Nephron progenitor cell (in vitro differentiated cells): ENCODE results near the gene GSE1.
A peak's percentile ranks its signal among the peaks of the same experiment; 100 is the strongest.

Experiments
- DNase-seq: peaks from one replicate; pipeline ENCODE4 v3.0.0; 2021
- H3K27ac Mint-ChIP-seq: 2 replicates; pipeline ENCODE4 v1.8.0; 2021; ENCODE audit warnings: mild to moderate bottlenecking, moderate library complexity, mixed read lengths
- H3K27me3 Mint-ChIP-seq: 2 replicates; pipeline ENCODE4 v1.8.0; 2021; ENCODE audit warnings: mild to moderate bottlenecking, low read depth, mixed read lengths; ENCODE audit not compliant: poor library complexity
- H3K36me3 Mint-ChIP-seq: 2 replicates; pipeline ENCODE4 v1.8.0; 2021; ENCODE audit warnings: low read depth, mixed read lengths
- H3K4me1 Mint-ChIP-seq: 2 replicates; pipeline ENCODE4 v1.8.0; 2021; ENCODE audit warnings: mixed read lengths
- H3K4me3 Mint-ChIP-seq: 2 replicates; pipeline ENCODE4 v1.8.0; 2021; ENCODE audit warnings: mild to moderate bottlenecking, moderate library complexity, mixed read lengths
- H3K9me3 Mint-ChIP-seq: 2 replicates; pipeline ENCODE4 v1.8.0; 2021; ENCODE audit warnings: mild to moderate bottlenecking, moderate library complexity, mixed read lengths
- TF ChIP-seq, protein P1 (sequence below): fragments of 200-600 bp; sonication (generic); IDR thresholded peaks from 2 replicates; pipeline ENCODE4 v1.5.0; 2021; ENCODE audit warnings: antibody characterized with exemption

Gene GSE1

GRCh38 chr16:85648070-85648714 is 35.1 kb downstream of the GSE1 start:
- TF ChIP-seq, protein P1, sequence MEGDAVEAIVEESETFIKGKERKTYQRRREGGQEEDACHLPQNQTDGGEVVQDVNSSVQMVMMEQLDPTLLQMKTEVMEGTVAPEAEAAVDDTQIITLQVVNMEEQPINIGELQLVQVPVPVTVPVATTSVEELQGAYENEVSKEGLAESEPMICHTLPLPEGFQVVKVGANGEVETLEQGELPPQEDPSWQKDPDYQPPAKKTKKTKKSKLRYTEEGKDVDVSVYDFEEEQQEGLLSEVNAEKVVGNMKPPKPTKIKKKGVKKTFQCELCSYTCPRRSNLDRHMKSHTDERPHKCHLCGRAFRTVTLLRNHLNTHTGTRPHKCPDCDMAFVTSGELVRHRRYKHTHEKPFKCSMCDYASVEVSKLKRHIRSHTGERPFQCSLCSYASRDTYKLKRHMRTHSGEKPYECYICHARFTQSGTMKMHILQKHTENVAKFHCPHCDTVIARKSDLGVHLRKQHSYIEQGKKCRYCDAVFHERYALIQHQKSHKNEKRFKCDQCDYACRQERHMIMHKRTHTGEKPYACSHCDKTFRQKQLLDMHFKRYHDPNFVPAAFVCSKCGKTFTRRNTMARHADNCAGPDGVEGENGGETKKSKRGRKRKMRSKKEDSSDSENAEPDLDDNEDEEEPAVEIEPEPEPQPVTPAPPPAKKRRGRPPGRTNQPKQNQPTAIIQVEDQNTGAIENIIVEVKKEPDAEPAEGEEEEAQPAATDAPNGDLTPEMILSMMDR, result no peak
- H3K9me3 Mint-ChIP-seq, result no peaks in the 10 kb centered on the region
- no peak for DNase-seq
- peaks cover 3% of the 10 kb centered on the region for H3K27me3 Mint-ChIP-seq
- H3K27ac Mint-ChIP-seq, result no peak overlapping the region
- peaks cover 14% of the 10 kb centered on the region for H3K36me3 Mint-ChIP-seq
- peaks cover 34% of the 10 kb centered on the region for H3K4me1 Mint-ChIP-seq
- H3K4me3 Mint-ChIP-seq, result no peak overlapping the region

DNA sequence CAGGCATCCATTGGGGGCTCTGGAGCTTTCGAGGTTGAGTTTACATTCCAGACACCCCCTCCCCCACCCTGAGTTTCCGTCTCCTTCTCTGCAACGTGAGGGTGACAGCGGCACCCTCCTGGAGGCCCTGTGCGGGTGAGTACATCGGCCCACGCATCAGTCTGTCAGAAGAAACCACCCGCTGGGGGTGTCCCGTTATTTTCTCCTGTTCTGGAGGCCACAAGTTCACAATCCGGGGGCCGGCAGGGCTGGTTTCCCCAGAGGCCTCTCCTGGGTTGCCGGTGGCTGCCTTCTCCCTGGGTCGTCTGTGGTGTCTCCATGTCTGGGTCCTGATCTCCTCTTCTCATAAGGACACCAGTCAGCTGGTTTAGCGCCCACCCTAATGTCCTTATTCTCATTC is 35.7 kb downstream of the GSE1 start:
- Mint-ChIP-seq H3K36me3 (peaks cover 14% of the 10 kb centered on the region), H3K9me3 (no peaks in the 10 kb centered on the region), H3K27me3 (peaks cover 3% of the 10 kb centered on the region), H3K4me3 (peak overlapping the region; percentile 20), H3K4me1 (peaks cover 34% of the 10 kb centered on the region), H3K27ac (peak overlapping the region; percentile 84)
- no peak for DNase-seq
- TF ChIP-seq, protein P1, result no peak

- no peak overlapping the region for H3K27ac Mint-ChIP-seq
Measured at GRCh38 chr16:85649411-85650134, 36.5 kb downstream of the GSE1 start.

DNA sequence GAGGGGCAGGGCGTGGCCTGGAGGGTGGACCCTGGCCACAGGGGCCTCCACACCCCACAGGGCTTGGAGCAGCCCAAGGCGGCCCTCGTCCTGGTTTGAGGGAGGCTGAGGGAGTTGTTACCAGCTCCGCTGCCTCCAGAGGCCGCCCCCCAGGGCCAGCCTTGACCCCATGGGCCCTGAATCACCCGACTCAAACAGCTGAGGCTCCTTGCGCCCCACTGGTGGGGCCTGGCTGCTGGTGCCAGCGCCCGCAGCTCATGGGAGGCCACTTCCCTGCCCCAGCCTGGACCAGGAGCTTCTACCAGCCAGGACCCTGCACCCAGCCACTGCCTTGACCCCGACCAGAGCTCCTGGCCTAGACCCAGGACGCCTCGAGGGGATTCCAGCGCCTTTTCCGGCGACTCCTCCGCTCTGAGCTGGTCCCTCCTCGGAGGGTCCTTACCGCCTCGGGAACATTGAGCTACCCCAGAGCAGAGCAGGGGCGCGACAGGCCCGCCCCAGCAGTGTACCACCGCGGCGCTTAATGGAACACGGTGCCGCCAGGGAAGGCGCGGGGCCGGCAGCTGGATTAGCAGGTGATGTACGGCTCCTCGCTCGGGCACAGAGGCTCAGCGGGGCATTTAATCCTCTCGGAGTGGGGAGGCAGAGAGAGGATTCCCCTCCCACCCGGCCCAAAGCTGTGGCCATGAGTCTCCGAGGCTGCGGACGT is 37.2 kb downstream of the GSE1 start:
- peaks cover 3% of the 10 kb centered on the region for H3K27me3 Mint-ChIP-seq
- TF ChIP-seq, protein P1, result no peak
- no peaks in the 10 kb centered on the region for H3K9me3 Mint-ChIP-seq
- no peak overlapping the region for H3K27ac Mint-ChIP-seq
- DNase-seq, result no peak
- peaks cover 30% of the 10 kb centered on the region for H3K4me1 Mint-ChIP-seq
- peaks cover 14% of the 10 kb centered on the region for H3K36me3 Mint-ChIP-seq
- no peak overlapping the region for H3K4me3 Mint-ChIP-seq

More at GRCh38 chr16:85649411-85650134, 36.5 kb downstream of the GSE1 start:
- H3K4me1 Mint-ChIP-seq, result peaks cover 30% of the 10 kb centered on the region
- DNase-seq, result no peak
- TF ChIP-seq, protein P1, result no peak
- H3K9me3 Mint-ChIP-seq, result no peaks in the 10 kb centered on the region
- H3K4me3 Mint-ChIP-seq, result no peak overlapping the region
- peaks cover 3% of the 10 kb centered on the region for H3K27me3 Mint-ChIP-seq
- peaks cover 14% of the 10 kb centered on the region for H3K36me3 Mint-ChIP-seq

DNA sequence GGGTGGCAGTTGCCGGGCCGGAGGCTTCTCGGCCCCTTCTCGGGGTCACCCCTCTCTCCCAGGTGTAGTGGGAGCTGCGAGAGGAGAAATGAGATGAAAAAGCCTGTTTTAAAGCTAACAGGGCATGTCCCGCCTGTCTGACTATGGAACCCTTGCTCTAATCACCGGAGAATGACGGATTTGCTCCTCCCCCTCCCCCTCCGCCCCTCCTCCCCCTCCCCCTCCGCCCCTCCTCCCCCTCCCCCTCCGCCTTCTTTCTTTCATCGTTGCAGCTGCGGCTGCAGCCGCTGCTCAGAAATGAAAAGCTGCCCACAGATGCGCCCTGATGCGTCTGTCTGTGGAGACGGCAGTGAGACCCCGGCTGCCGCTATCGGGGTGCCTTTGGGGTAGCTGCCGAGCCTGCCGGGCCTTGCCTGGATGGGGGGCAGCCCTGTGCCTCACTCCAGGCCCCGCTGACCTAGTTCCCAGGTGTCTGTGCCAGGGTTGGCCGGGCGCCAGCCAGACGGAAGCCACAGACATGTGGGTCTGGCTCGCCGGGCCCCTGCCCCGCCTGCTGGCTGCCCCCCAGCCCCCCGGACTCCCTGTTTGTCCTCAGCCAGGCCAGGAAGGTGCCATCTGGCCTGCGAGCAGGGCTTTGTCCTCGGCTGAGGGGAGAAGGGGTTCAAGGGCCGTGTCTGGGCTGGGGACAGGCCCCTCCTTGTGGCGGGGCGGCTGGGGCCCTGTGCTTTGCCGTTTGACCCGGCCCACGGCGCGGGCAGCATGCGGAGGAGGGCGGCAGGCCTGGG is 37.9 kb downstream of the GSE1 start:
- no peak overlapping the region for H3K27ac Mint-ChIP-seq
- no peaks in the 10 kb centered on the region for H3K9me3 Mint-ChIP-seq
- peaks cover 14% of the 10 kb centered on the region for H3K36me3 Mint-ChIP-seq
- DNase-seq, result no peak
- peaks cover 29% of the 10 kb centered on the region for H3K4me1 Mint-ChIP-seq
- no peak overlapping the region for H3K4me3 Mint-ChIP-seq
- H3K27me3 Mint-ChIP-seq, result peaks cover 2% of the 10 kb centered on the region
- TF ChIP-seq, protein P1, result no peak
